AG04449 (cell line): Measurements from ENCODE around the gene CRYBG1.
"Not testable (repeated sequence)": the region's sequence is repeated elsewhere in the genome, so short reads cannot be mapped to it uniquely, and the experiment has no call there.

ENCODE experiments used
- CTCF ChIA-PET: fragments of 350-600 bp; formaldehyde crosslinking; extraction: SDS; loops from one replicate; lab custom pipeline; 2021; ENCODE audit warnings: antibody characterized with exemption; lab: Yijun Ruan, JAX
- POLR2A ChIA-PET: fragments of 400-600, 350-600 bp; formaldehyde crosslinking; extraction: SDS; loops from one replicate; lab custom pipeline; 2020; ENCODE audit warnings: antibody characterized with exemption, inconsistent platforms; lab: Yijun Ruan, JAX
- DNase-seq: peaks from one replicate; pipeline ENCODE4 v3.0.0-alpha.2; 2010; ENCODE audit warnings: low read depth, low spot score
- H3K4me3 ChIP-seq: 2 replicates; pipeline ENCODE4 v1.5.1; 2011; ENCODE audit warnings: low read depth, mild to moderate bottlenecking, control low read depth, low read length
- CTCF ChIP-seq: IDR thresholded peaks from one replicate; pipeline ENCODE4 v1.5.1; 2011; ENCODE audit warnings: mild to moderate bottlenecking, moderate library complexity, low read length, control low read depth, inconsistent platforms; ENCODE audit not compliant: insufficient read depth; ENCODE audit errors: missing control alignments

Gene CRYBG1

GRCh38 chr6:106390088-106390487, 29.6 kb downstream of the CRYBG1 start:
- no peak for TF ChIP-seq CTCF
- ChIA-PET POLR2A (no interaction called here), CTCF (interaction anchor here (0.8 kb wide), 1 partner anchor 29 kb away, joined by 3 read pairs; the partner anchor contains the start of gene CRYBG1)
- H3K4me3 ChIP-seq = no peak overlapping the region
- no peak for DNase-seq

- POLR2A ChIA-PET = no interaction called here
- no peak for DNase-seq
- TF ChIP-seq CTCF = no peak
- CTCF ChIA-PET = interaction anchor here (1.0 to 1.3 kb wide), 2 partner anchors 57 to 62 kb away, joined by 3 read pairs; no protein-coding TSS in a partner anchor
- no peak overlapping the region for H3K4me3 ChIP-seq
These were observed 36.1 kb downstream of the CRYBG1 start for GRCh38 chr6:106396426-106397220.

GRCh38 chr6:106397431-106397830, 36.9 kb downstream of the CRYBG1 start:
- H3K4me3 ChIP-seq = no peak overlapping the region
- DNase-seq = no peak
- CTCF ChIA-PET = interaction anchor here (1.0 to 1.3 kb wide), 2 partner anchors 58 to 62 kb away, joined by 3 read pairs; no protein-coding TSS in a partner anchor
- no peak for TF ChIP-seq CTCF
- POLR2A ChIA-PET = no interaction called here

GRCh38 chr6:106398621-106399020, 38.1 kb downstream of the CRYBG1 start:
- ChIA-PET CTCF (no interaction called here), POLR2A (no interaction called here)
- no peak for TF ChIP-seq CTCF
- no peak for DNase-seq
- H3K4me3 ChIP-seq = no peak overlapping the region

GRCh38 chr6:106405044-106405443, 44.5 kb downstream of the CRYBG1 start:
- DNase-seq, H3K4me3 ChIP-seq, CTCF ChIA-PET, POLR2A ChIA-PET: not testable (repeated sequence)

GRCh38 chr6:106411056-106411455, 50.5 kb downstream of the CRYBG1 start:
- CTCF ChIA-PET = no interaction called here
- no peak overlapping the region for H3K4me3 ChIP-seq
- no peak for DNase-seq
- POLR2A ChIA-PET = no interaction called here
- TF ChIP-seq CTCF = no peak
